ENCODE data around the gene ARMC6.

- TF ChIP-seq CTCF (IDR thresholded peaks at IDR 0.05; ENCODE audit: borderline replicate concordance, extremely low read depth, low read length, poor library complexity, severe bottlenecking) = peak; percentile 59
- TF ChIP-seq EZH2 (IDR thresholded peaks at IDR 0.05; ENCODE audit: borderline replicate concordance, low read depth, low read length, severe bottlenecking) = no peak
Observed at GRCh38 chr19:18995804-18996241, 37.6 kb upstream of the ARMC6 start.

Measured in DND-41 (cell line).